GM21360 (cell line): ENCODE data around the gene PTGES3L.
A peak's percentile ranks its signal among the peaks of the same experiment; 100 is the strongest.
"Not testable (repeated sequence)": the region's sequence is repeated elsewhere in the genome, so short reads cannot be mapped to it uniquely, and the experiment has no call there.

ENCODE experiments used
- ATAC-seq: cut with Tn5 transposase; IDR thresholded peaks from one replicate; pipeline ENCODE4 v1.9.1; 2021; ENCODE audit warnings: mild to moderate bottlenecking, moderate library complexity; ENCODE audit not compliant: unreplicated experiment

Gene PTGES3L

DNA sequence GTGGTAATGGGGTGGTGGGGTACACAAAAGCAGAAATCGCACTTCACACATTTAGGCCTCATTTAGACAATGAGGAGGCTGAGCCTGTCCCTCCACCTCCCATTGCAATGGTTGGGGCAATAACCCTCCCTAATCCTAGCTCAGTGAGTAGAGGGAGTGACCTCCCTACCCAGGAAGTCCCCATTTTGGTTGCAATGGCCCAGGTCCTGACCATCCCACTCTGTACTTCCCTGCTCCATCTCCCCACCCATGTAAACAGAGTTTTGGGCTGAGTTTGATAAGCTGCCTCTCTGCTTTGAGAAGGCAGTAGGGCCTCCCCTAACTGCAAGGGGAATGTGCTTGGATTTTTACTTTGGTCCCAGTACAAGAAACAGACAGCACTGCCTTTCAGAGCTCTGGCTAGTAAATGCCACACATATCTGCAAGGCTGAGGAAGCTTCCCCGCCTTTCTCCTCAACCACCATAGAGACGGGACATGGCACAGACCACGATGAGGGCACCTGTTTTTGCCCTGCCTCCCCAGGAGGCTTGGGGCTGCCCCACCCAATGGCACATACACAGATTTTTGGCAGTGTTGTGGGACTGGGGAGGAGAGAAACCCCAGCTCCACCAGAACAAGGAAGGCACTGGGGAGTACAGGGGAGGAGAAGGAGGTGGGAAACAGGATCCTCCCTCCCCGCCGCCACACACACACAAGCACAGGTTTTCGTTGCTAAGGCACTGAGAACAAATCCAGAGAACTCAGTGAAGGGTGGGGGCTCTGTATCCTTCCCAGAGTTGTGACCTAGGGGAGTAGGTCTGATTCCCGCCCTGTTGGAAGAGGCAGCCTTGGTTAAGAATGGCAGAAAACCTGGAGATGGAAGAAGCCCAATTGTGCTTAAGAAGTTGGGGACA, 35.0 kb upstream of the PTGES3L start:
- no peak for ATAC-seq

DNA sequence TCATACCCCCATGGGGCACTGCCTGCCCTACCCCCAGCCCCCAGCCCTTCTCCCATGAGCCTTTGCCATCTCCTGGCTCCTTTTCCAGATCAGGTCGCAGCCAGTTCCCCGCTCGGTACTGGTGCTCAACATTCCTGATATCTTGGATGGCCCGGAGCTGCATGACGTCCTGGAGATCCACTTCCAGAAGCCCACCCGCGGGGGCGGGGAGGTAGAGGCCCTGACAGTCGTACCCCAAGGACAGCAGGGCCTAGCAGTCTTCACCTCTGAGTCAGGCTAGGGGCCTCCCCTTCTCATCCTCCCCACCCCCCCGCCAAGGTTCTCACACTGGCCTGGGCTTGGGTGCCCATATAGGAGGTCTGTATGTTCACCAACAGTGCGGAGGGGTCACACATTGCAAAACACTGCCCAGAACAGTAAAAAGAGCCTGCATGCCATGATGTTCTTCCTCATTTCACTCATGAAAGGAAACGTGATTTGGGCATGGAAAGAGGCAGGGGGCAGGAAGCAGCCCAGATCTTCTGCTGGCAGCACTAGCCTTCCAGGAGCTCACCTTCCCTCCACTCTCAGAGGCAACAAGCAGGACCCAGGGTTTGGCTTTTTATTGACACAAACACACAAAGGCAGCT, 34.3 kb upstream of the PTGES3L start:
- no peak for ATAC-seq

DNA sequence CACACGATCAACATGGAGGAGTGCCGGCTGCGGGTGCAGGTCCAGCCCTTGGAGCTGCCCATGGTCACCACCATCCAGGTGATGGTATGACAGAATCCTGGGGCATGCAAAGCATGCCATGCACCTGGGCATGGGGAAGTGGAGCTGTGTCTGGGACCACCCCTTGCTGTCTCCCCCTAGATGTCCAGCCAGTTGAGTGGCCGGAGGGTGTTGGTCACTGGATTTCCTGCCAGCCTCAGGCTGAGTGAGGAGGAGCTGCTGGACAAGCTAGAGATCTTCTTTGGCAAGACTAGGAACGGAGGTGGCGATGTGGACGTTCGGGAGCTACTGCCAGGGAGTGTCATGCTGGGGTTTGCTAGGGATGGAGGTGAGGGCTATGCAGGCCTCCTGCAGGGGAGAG, 33.4 kb upstream of the PTGES3L start:
- no peak for ATAC-seq

DNA sequence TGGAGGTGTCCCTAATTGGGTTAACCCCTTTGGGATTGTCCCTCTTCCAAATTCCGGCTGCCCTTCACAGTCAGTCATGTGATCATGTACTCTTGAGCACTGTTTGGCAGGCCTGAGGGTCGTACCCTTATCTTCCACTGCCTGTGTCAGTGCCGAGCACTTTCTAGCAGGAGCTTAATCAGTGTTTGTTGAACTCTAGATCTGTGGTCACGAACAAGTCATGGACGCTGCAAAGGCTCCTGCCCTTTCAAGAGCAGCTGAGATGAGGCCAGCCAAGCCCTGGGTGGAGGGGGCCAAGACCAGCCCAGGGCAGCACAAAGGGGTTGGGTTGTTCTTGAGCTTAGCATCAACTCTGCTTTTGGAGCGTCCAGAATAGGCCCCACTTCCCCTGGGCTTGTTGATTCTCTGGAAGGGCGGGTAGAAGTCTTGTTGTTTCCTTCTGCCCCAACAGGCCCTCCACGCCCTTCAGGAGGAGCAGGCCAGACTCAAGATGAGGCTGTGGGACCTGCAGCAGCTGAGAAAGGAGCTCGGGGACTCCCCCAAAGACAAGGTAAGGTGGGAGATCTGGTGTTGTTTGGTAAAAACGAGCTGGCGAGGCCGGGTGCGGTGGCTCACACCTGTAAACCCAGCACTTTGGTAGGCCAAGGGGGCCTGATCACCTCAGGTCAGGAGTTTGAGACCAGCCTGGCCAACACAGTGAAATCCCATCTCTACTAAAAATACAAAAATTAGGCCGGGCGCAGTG, 32.0 kb upstream of the PTGES3L start:
- no peak for ATAC-seq

DNA sequence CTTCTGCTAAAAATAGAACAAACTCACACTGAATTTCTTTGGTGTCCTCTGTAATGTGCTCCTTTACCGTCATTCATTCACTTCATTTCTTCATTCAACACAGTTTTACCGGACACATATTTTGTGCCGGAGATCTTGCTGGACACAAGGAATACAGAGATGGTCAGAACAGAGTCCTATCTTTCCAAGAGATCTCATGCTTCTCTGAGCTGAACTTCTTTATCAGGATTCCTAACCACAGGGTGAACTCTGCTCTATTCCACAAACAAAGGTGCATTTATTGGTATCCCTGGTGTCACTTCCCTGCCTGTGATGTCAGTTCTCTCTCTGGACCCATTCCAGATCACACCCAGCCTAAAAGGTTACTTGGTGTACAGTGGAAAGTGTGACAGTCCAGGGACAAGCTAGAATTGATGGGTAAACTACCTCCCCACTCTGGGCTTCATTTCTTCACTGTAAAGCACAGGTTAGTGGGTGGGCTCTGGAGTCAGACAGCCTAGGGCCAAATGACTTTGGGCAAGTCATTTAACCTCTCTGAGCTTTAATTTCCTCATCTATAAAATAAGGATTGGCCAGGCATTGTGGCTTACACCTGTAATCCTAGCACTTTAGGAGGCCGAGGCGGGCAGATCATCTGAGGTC, 30.9 kb upstream of the PTGES3L start:
- ATAC-seq: no peak

DNA sequence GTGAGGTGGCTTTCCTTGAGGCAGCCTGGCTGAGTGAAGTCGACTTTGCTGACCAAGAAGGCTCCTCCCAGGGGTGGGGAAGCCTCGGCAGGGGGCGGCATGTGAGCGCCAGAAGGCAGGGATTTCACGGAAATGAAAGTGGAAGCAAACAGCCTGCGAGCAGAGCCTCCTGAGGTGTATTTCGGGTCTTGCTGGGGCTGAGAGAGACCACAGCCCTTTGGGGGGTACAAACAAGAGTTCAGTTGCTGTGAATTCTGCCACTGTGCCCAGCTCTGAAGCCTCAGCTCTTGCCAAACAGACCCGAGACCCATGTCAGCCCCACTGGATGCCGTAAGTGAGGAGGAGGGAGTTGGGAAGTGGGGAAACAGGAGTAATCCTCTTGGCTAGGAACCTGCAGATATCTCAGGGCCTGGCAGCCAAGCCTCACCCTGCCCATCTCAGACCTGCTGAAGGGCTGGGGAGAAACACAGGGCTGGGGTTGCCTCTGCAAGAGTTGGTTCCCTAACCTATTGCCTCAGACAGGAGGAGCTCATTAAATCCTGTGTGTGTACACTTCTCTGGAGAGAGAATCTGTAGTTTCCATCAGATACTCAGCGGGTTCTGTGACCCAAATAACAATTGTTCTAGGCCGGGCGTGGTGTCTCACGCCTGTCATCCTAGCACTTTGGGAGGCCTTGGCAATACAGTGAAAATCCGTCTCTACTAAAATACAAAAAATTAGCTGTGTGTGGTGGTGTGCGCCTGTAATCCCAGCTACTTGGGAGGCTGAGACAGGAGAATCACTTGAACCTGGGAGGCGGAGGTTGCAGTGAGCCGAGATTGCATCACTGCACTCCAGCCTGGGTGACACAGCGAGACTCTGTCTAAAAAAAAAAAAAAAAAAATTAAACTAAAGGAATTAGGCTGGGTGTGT, 27.0 kb upstream of the PTGES3L start, which contains the start of gene IFI35:
IFI35 (plus strand) TSS at position 146 of the 913 bp plus-strand sequence; CDS start at position 310, 164 bp downstream.
- peak; percentile 72 for ATAC-seq

DNA sequence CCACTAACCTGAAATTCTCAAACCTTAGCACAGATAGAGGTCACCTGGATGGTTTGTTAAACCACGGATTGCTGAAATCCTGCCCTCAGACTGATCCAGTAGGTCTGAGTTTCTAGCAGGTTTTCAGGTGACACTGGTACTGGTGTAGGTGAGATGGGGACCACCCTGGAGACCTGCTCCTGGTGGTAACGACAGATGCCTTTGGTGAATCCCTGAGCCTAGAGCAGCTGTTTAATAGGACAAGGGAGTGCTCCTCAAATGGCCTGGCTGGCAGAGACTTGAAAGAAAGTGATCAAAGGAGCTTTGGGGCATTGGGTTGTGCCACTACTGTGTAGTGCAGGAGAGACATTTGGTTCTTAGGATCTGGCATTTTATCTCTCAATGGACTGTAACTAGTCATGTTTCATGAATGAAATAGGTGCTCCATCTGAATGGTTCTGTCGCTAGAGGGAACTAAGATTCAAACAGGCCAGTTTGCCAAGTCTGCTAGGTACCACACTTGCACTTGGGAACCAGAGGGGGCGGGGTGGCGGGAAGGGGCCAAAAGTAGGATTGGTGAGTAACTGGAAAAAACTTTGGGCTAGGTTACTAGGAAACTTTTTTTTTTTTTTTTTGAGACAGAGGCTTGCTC, 23.8 kb upstream of the PTGES3L start:
- no peak for ATAC-seq

DNA sequence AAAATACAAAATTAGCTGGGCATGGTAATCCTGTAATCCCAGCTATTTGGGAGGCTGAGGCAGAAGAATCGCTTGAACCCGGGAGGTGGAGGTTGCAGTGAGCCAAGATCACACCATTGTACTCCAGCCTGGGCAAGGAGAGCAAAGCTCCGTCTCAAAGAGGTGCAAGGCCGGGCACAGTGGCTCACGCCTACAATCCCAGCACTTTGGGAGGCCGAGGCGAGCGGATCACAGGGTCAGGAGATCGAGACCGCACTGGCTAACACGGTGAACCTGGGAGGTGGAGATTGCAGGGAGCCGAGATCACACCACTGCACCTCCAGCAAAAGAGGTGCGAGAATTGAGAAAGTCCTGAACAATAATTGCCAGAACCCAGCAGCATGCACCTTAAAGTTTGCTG, 21.0 kb upstream of the PTGES3L start:
- not testable (repeated sequence) for ATAC-seq

DNA sequence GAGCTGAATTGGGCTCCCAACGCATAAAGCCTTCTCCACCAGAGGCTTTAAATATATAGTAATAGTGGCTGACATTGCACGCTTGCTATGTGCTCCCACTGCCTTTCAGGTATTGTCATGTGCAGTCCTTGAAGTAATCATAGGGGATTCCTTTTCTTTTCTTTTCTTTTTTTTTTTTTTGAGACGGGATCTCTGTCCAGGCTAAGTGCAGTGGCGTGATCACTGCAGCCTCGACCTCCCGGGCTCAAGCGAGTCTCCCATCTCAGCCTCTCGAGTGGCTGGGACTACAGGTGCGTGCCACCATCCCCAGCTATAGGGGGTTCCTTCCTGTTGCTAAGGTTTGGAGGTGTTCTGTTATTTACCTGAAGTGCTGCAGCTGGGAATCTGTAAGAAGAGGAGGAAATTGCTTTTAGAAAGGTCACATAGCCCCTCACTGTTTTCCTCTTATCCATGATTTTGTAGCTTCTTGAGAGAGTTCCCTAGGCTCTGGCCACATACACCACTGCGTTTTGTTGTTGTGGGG, 19.2 kb upstream of the PTGES3L start:
- ATAC-seq: no peak

DNA sequence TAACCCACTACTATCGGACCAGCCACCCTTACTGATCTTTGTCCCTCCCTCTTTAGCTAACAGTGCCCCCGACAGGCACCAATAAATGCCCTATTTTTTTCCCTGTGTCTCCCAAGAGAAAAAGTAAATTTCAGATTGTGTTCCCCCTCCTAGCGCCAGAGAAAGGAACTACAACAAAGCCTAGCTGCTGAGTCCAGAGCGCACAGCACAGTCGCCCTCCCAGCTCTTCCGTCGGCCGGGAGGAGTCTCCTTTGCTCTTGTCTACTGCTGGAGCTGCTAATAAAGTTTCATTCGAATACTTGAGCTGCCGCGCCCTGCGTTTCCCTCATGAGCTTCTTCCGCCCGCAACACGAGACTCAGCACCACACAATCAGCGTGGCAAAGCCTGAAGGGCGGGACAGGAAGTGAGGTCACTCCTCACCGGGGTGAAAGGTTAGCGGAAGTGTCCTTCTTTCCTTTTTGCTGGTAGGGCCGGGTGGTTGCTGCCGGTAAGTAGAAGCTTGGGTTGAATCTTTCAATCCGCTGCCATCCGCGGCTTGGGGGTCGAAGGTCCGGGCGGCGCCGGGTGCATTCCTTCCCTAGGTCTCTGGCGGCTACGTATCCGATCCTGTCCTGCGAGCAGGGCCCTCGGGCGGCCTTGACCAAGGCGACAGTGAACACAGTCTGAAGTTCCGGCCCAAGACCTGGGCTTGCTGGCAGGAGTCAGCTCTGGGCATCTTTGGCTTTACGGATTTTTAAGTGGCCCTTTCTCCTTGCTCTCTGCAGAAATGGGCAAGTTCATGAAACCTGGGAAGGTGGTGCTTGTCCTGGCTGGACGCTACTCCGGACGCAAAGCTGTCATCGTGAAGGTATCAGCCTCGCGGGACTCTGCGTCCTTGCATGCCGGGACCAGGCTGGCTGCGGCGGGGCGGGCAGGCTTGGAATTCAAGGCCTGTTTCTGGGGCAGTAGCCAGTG, 18.4 kb upstream of the PTGES3L start, which contains the start of gene RPL27:
RPL27 (plus strand) TSS at position 436 of the 955 bp plus-strand sequence; CDS start at position 768, 332 bp downstream.
- ATAC-seq: peak; percentile 87

DNA sequence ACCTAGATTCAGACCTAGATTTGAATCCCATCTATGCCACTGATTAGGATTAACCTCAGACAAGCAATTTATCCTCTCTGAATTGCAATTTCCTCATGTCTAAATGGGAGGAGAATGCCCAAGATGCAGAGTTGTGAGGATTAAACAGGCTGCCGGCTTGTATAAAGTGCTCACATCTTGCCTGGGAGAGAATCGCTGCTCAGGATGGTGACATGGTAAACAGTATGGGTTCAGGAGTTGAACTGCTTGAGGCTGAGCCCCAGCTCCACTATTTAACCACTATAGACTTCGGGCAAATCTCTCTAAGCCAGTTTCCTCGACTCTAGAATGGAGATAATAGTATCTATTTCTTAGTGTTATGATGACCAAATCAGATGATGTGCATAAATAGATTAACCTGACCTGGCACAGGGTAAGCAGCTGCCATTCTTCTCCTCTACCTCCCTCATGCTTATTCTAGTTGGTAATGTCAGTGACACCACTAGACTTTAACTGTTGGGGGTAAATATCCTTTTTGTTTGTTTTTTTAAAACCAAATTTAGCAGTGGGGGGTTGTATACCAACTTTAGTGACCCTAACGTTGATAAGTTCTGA, 17.6 kb upstream of the PTGES3L start:
- ATAC-seq: no peak

DNA sequence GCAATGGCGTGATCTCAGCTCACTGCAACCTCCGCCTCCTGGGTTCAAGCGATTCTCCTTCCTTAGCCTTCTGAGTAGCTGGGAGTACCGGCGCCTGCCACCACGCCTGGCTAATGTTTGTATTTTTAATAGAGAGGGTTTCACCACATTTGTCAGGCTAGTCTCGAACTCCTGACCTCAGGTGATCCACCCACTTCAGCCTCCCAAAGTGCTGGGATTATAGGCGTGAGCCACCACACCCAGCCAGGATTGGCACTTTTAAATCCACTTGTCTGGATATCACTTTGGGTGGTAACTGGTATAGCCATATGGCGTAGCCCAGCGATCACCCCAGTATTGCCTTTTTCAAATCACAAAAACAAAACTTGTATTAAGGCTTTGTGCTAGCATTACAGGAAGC, 14.0 kb upstream of the PTGES3L start:
- ATAC-seq: not testable (repeated sequence)

DNA sequence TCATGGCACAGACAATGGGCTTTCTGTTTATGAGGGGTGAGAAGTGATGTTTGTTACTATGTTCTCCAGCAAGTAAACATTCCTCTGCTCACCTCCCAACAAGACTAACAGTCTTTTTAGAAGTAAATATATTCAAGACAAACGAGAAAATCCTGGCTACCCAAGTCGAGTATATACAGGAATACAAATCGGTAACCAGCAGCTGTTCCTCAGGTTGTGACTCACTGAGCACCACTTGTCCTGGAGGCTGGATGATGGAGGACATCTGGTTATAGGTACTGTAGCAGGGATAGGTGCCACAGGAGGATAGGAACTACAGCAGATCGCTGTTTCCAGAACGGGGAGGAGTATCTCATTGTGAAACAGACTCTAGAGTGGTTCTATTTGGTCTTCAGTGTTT, 13.0 kb upstream of the PTGES3L start:
- no peak for ATAC-seq

DNA sequence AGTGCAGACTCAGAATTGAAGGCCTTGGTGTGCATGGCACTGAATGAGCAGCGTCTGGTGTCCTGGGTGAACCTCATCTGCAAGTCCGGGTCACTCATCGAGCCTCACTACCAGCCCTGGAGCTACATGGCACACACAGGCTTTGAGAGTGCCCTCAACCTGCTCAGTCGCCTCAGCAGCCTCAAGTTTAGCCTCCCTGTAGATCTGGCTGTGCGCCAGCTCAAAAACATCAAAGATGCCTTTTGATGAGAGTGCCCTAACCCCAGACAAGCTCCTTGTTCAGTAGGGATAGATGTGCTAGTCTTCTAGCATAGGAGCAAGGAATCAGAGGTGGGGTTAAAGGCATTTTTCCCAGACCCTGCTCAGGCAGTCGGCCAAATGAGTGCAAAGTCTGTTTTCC, 11.6 kb upstream of the PTGES3L start:
- no peak for ATAC-seq

DNA sequence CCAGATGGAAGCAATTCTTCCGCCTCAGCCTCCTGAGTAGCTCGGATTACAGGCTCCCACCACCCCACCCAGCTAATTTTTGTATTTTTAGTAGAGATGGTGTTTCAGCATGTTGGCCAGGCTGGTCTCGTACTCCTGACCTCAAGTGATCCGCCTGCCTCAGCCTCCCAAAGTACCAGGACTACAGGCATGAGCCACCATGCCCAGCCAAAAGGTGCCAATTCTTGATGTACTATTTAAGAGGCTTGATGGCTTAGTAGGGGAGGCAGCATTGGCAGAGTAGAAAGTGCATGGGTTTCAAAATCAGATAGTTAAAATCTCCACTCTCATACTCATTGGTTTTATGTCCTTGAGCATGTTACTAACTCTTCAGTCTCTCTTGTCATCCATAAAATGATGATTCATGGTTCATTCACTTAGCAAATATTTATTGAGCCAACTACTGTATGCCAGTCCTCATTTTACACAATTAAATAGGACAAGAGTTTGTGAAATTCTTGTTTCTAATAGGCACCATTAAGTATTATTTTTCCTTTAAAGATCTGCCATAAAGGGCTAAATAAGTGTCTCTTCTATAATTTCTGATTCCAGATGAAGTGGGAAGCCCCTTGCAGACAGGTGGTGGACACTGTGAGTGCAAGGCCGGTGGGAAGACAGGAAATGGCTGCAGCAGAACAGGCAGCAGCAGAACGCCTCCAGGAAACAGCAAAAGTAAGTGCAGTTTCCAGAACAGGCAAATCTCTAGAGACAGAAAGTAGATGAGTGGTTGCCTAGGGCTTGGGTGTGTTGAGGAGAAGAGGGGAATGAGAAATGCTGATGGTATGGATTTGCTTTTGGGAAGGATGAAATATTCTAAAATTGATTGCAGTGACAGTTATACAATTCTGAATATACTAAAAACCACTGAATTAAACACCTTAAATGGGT, 10.1 kb upstream of the PTGES3L start:
- no peak for ATAC-seq

DNA sequence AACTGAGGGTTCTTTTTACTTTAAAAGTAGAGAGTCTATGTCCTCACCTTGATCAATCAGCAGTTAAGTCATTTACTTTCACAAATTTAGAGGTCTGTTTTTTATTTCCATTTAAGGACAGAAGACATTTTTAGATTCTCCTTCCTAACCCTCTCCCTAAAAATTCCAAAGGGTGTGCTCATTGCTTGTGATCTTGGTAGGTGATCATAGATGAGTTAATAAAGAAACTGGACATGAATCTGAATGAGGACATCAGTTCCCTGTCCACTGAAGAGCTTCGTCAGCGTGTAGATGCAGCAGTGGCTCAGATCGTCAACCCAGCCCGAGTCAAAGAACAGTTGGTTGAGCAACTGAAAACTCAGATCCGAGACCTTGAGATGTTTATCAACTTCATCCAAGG, 9.3 kb upstream of the PTGES3L start:
- no peak for ATAC-seq

DNA sequence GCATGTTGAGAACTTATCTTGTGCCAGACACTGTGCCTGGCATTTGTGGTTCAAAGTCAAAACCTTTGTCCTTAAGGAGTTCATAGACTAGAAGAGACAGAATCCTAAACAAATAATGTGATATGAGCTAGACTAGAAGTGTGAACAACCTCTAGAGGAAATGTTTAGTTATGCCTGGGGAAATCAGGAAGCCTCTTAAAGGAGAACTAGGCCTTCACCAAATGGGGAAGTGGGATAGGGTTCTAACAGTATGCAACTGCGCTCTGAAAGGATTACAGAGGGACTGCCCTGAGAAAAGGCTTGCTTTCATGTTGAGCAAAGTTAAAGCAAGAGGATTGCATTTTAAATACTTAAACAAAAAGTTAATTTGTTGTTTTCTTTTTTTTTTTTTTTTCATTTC, 5.3 kb upstream of the PTGES3L start:
- no peak for ATAC-seq
